ENCODE measurements around the gene LYSMD4. TPM values are rescaled to one million over a fixed set of nuclear protein-coding genes. Genes with fewer than 3 reads are reported as not detected.

LYSMD4 gene
- polyA plus RNA-seq, 1 donor (not counting 4 experiments of a cell fraction or from before 2014, with no cell fraction given): 7.3 TPM

DNA sequence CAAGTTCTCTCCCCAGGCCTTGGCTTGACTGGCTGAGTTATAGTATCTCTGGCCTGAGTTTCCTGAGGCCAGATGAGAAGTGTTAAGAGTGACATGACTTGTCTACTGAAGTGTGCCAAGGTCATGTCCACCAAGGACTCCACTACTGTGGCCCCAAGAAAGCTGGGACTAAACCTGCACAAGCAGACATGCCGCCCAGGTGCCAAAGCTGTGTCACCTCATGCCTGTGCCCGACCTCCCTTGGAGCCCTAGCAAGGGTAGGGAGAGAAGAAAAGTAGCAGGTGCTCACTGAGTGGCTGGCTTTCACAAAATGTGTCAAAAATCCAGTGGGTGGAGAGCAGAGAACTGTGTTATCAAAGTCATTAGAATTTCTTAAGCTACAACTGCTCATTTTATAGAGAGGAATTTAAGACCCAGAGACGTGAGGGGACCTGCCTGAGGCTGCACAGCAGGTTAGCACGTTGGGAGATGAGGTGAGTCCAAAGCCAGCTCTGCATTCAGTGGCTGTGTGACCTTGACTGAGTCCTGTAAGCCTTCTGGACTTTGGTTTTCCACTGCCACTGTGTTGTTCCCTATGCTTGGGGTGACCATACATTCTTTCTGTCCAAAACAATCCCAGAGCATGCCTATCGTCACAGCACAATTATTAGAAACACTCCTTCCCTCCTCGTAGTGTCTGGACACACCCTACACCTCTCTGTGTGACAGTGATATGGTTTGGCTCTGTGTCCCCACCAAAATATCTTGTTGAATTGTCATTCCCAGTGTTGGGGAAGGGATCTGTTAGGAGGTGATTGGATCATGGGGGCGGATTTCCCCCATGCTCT, 5.0 kb upstream of the LYSMD4 start:
- no peak for DNase-seq (ENCODE audit: low read depth, low spot score)
- TF ChIP-seq, protein P1, sequence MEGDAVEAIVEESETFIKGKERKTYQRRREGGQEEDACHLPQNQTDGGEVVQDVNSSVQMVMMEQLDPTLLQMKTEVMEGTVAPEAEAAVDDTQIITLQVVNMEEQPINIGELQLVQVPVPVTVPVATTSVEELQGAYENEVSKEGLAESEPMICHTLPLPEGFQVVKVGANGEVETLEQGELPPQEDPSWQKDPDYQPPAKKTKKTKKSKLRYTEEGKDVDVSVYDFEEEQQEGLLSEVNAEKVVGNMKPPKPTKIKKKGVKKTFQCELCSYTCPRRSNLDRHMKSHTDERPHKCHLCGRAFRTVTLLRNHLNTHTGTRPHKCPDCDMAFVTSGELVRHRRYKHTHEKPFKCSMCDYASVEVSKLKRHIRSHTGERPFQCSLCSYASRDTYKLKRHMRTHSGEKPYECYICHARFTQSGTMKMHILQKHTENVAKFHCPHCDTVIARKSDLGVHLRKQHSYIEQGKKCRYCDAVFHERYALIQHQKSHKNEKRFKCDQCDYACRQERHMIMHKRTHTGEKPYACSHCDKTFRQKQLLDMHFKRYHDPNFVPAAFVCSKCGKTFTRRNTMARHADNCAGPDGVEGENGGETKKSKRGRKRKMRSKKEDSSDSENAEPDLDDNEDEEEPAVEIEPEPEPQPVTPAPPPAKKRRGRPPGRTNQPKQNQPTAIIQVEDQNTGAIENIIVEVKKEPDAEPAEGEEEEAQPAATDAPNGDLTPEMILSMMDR (optimal IDR thresholded peaks at IDR 0.05 in 1 of 3, IDR thresholded peaks at IDR 0.05 in 1 of 3, conservative IDR thresholded peaks at IDR 0.05 in 1 of 3; ENCODE audit: extremely low read depth in 1 of 3, insufficient read depth in 2 of 3, low read length in 3 of 3): no peak
- TF ChIP-seq EZH2 (IDR thresholded peaks at IDR 0.05; ENCODE audit: low read length): no peak
- Histone ChIP-seq H3K4me2 (ENCODE audit: control insufficient read depth, extremely low read depth, insufficient read depth, low read depth, low read length) (no peak overlapping the region), H3K4me1 (ENCODE audit: control insufficient read depth, extremely low read depth, insufficient read depth, low read length) (peaks cover 3% of the 10 kb centered on the region), H3K27me3 (ENCODE audit: control insufficient read depth, extremely low read depth, insufficient read depth, low read length) (no peaks in the 10 kb centered on the region), H2AFZ (ENCODE audit: control insufficient read depth, low read length) (no peak overlapping the region), H3K9me3 (ENCODE audit: control insufficient read depth, low read depth, low read length) (no peaks in the 10 kb centered on the region), H3K9ac (ENCODE audit: control insufficient read depth, extremely low read depth, insufficient read depth, low read length) (no peak overlapping the region), H3K36me3 (ENCODE audit: control insufficient read depth in 2 of 2, extremely low read depth in 1 of 2, insufficient read depth in 2 of 2, low read length in 2 of 2) (no peaks in the 10 kb centered on the region), H3K27ac (ENCODE audit: control insufficient read depth, insufficient read depth, low read length) (no peak overlapping the region), H3K9me1 (ENCODE audit: control insufficient read depth, extremely low read depth, insufficient read depth, low read length) (no peaks in the 10 kb centered on the region), H3K79me2 (ENCODE audit: control insufficient read depth, insufficient read depth, low read length) (no peaks in the 10 kb centered on the region), H4K20me1 (ENCODE audit: control insufficient read depth, extremely low read depth, insufficient read depth, low read length) (no peaks in the 10 kb centered on the region), H3K4me3 (ENCODE audit: control insufficient read depth in 2 of 3, extremely low read depth in 1 of 3, insufficient read depth in 2 of 3, low read depth in 1 of 3, low read length in 3 of 3) (no peak overlapping the region)
- FAIRE-seq: no peak
- dilution Hi-C loops (cut with MboI; ENCODE audit: extremely low pct_ligation_motif_present, low sequenced_read_pairs): no loop called here

DNA sequence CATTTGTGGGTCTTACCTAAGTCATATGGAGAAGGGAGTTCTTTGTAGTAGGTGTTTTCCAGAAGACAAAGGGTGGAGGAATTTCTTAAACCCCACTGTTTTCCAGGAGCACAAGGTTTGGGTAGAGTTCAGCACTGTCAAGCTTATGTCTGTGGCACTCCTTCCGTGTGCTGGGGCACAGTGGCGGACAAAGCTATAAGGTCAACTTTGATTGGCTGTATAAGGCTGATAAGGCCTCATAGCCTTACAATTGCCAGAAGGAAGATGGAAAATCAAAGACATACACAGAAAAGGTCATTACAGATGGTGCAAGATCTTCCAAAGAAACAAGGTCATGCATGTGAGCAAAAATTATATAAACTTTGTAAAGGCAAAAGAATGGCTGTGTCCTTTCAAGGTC, 3.5 kb upstream of the LYSMD4 start:
- no peaks in the 10 kb centered on the region for H3K9me1 ChIP-seq (ENCODE audit: control insufficient read depth, extremely low read depth, insufficient read depth, low read length)
- H3K36me3 ChIP-seq (ENCODE audit: control insufficient read depth in 2 of 2, extremely low read depth in 1 of 2, insufficient read depth in 2 of 2, low read length in 2 of 2): no peaks in the 10 kb centered on the region
- dilution Hi-C loops (cut with MboI; ENCODE audit: extremely low pct_ligation_motif_present, low sequenced_read_pairs): no loop called here
- H3K27me3 ChIP-seq (ENCODE audit: control insufficient read depth, extremely low read depth, insufficient read depth, low read length): no peaks in the 10 kb centered on the region
- FAIRE-seq (no peak), DNase-seq (ENCODE audit: low read depth, low spot score) (no peak)
- H3K27ac ChIP-seq (ENCODE audit: control insufficient read depth, insufficient read depth, low read length): no peak overlapping the region
- TF ChIP-seq, protein P1 (optimal IDR thresholded peaks at IDR 0.05 in 1 of 3, IDR thresholded peaks at IDR 0.05 in 1 of 3, conservative IDR thresholded peaks at IDR 0.05 in 1 of 3; ENCODE audit: extremely low read depth in 1 of 3, insufficient read depth in 2 of 3, low read length in 3 of 3): no peak
- no peak for TF ChIP-seq EZH2 (IDR thresholded peaks at IDR 0.05; ENCODE audit: low read length)
- H2AFZ ChIP-seq (ENCODE audit: control insufficient read depth, low read length): no peak overlapping the region
- H3K9ac ChIP-seq (ENCODE audit: control insufficient read depth, extremely low read depth, insufficient read depth, low read length): no peak overlapping the region
- no peak overlapping the region for H3K4me3 ChIP-seq (ENCODE audit: control insufficient read depth in 2 of 3, extremely low read depth in 1 of 3, insufficient read depth in 2 of 3, low read depth in 1 of 3, low read length in 3 of 3)
- no peaks in the 10 kb centered on the region for H3K79me2 ChIP-seq (ENCODE audit: control insufficient read depth, insufficient read depth, low read length)
- no peak overlapping the region for H3K4me2 ChIP-seq (ENCODE audit: control insufficient read depth, extremely low read depth, insufficient read depth, low read depth, low read length)
- no peaks in the 10 kb centered on the region for H4K20me1 ChIP-seq (ENCODE audit: control insufficient read depth, extremely low read depth, insufficient read depth, low read length)
- H3K4me1 ChIP-seq (ENCODE audit: control insufficient read depth, extremely low read depth, insufficient read depth, low read length): peaks cover 11% of the 10 kb centered on the region
- H3K9me3 ChIP-seq (ENCODE audit: control insufficient read depth, low read depth, low read length): no peaks in the 10 kb centered on the region

Data from keratinocyte (primary cell).